ENCODE results near the gene TANK. TPM values are rescaled to one million over a fixed set of nuclear protein-coding genes. Genes with fewer than 3 reads are reported as not detected.

The TANK gene
- total RNA-seq, 4 donors from 2014 or later, result 63.8 to 97.7 (median 88.8) TPM

GRCh38 chr2:161169335-161169734 lies 9.1 kb downstream of the TANK start:
- no peak for DNase-seq
- Histone ChIP-seq H3K36me3 (no peaks in the 10 kb centered on the region), H3K9me3 (no peaks in the 10 kb centered on the region), H3K27me3 (no peaks in the 10 kb centered on the region), H3K27ac (no peak overlapping the region), H3K4me3 (no peak overlapping the region), H3K4me1 (peaks cover 0 to 20% (median 3%) of the 10 kb centered on the region in 4 donors)
- no peak for TF ChIP-seq CTCF (IDR thresholded peaks at IDR 0.05)
- no peak for TF ChIP-seq POLR2A (IDR thresholded peaks at IDR 0.05)

- TF ChIP-seq POLR2A (IDR thresholded peaks at IDR 0.05) (no peak), CTCF (IDR thresholded peaks at IDR 0.05) (no peak)
- Histone ChIP-seq H3K36me3 (no peaks in the 10 kb centered on the region), H3K9me3 (no peaks in the 10 kb centered on the region), H3K27me3 (no peaks in the 10 kb centered on the region), H3K27ac (no peak overlapping the region), H3K4me1 (peaks cover 0 to 12% (median 1%) of the 10 kb centered on the region in 4 donors), H3K4me3 (no peak overlapping the region)
- no peak for DNase-seq
These were observed 10.1 kb downstream of the TANK start for GRCh38 chr2:161170377-161170776.

- no peaks in the 10 kb centered on the region for H3K9me3 ChIP-seq
These were observed 11.0 kb downstream of the TANK start for GRCh38 chr2:161170958-161171932.

GRCh38 chr2:161172901-161173540 lies 12.8 kb downstream of the TANK start:
- Histone ChIP-seq H3K9me3 (no peaks in the 10 kb centered on the region), H3K4me3 (no peak overlapping the region), H3K36me3 (no peaks in the 10 kb centered on the region), H3K27me3 (no peaks in the 10 kb centered on the region), H3K27ac (no peak overlapping the region), H3K4me1 (no peaks in the 10 kb centered on the region)
- no peak for TF ChIP-seq POLR2A (IDR thresholded peaks at IDR 0.05)
- DNase-seq, result no peak

More at GRCh38 chr2:161170958-161171932, 11.0 kb downstream of the TANK start:
- no peaks in the 10 kb centered on the region for H3K36me3 ChIP-seq
- H3K4me3 ChIP-seq, result no peak overlapping the region
- no peak overlapping the region for H3K27ac ChIP-seq
- no peaks in the 10 kb centered on the region for H3K27me3 ChIP-seq
- peaks cover 0 to 5% (median 0%) of the 10 kb centered on the region in 4 donors for H3K4me1 ChIP-seq
- TF ChIP-seq CTCF (IDR thresholded peaks at IDR 0.05) (no peak), POLR2A (IDR thresholded peaks at IDR 0.05) (no peak)
- DNase-seq, result no peak

GRCh38 chr2:161173541-161174194 lies 13.4 kb downstream of the TANK start:
- H3K4me3 ChIP-seq, result no peak overlapping the region
- no peak for TF ChIP-seq POLR2A (IDR thresholded peaks at IDR 0.05)
- TF ChIP-seq CTCF (IDR thresholded peaks at IDR 0.05), result no peak

More at GRCh38 chr2:161173541-161174194, 13.4 kb downstream of the TANK start:
- H3K27me3 ChIP-seq, result no peaks in the 10 kb centered on the region
- H3K36me3 ChIP-seq, result no peaks in the 10 kb centered on the region
- H3K4me1 ChIP-seq, result no peaks in the 10 kb centered on the region
- H3K27ac ChIP-seq, result no peak overlapping the region
- no peaks in the 10 kb centered on the region for H3K9me3 ChIP-seq
- DNase-seq, result no peak

Data from Peyer's patch (tissue), 4 donors.